ENCODE results near the gene KCNIP4.

The KCNIP4 gene

DNA sequence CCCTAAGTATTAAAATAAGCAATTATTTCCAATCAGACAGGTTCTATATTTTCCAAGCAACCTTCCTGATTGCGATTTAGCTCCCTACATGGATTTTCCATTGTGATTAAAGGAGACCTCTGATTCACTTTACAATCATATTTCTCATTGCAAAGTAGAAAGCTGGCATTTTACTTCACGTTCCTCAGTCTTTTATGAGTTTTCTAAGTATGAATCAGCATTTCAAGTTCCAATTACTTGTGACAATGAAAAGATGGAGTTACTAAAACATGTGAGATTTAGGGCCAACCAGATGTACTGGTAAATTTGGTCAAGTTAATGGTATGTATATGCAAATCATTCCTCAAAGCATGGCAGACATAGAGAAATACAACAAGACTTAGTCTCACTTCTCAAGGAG lies 206.2 kb downstream of the KCNIP4 start:
- no peak for DNase-seq (ENCODE audit: low read depth)
- TF ChIP-seq, protein P1, sequence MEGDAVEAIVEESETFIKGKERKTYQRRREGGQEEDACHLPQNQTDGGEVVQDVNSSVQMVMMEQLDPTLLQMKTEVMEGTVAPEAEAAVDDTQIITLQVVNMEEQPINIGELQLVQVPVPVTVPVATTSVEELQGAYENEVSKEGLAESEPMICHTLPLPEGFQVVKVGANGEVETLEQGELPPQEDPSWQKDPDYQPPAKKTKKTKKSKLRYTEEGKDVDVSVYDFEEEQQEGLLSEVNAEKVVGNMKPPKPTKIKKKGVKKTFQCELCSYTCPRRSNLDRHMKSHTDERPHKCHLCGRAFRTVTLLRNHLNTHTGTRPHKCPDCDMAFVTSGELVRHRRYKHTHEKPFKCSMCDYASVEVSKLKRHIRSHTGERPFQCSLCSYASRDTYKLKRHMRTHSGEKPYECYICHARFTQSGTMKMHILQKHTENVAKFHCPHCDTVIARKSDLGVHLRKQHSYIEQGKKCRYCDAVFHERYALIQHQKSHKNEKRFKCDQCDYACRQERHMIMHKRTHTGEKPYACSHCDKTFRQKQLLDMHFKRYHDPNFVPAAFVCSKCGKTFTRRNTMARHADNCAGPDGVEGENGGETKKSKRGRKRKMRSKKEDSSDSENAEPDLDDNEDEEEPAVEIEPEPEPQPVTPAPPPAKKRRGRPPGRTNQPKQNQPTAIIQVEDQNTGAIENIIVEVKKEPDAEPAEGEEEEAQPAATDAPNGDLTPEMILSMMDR (IDR thresholded peaks at IDR 0.05; ENCODE audit: low read depth, low read length, missing control alignments): no peak
- H3K4me3 ChIP-seq (ENCODE audit: low read depth, low read length): no peak overlapping the region

- H3K4me3 ChIP-seq (ENCODE audit: low read depth, low read length): no peak overlapping the region
- TF ChIP-seq, protein P1 (IDR thresholded peaks at IDR 0.05; ENCODE audit: low read depth, low read length, missing control alignments): no peak
These were observed 209.8 kb downstream of the KCNIP4 start for GRCh38 chr4:21738821-21739220.

GRCh38 chr4:21735866-21736265 lies 212.7 kb downstream of the KCNIP4 start:
- no peak for DNase-seq (ENCODE audit: low read depth)
- no peak overlapping the region for H3K4me3 ChIP-seq (ENCODE audit: low read depth, low read length)
- TF ChIP-seq, protein P1 (IDR thresholded peaks at IDR 0.05; ENCODE audit: low read depth, low read length, missing control alignments): no peak

More at GRCh38 chr4:21738821-21739220, 209.8 kb downstream of the KCNIP4 start:
- no peak for DNase-seq (ENCODE audit: low read depth)

DNA sequence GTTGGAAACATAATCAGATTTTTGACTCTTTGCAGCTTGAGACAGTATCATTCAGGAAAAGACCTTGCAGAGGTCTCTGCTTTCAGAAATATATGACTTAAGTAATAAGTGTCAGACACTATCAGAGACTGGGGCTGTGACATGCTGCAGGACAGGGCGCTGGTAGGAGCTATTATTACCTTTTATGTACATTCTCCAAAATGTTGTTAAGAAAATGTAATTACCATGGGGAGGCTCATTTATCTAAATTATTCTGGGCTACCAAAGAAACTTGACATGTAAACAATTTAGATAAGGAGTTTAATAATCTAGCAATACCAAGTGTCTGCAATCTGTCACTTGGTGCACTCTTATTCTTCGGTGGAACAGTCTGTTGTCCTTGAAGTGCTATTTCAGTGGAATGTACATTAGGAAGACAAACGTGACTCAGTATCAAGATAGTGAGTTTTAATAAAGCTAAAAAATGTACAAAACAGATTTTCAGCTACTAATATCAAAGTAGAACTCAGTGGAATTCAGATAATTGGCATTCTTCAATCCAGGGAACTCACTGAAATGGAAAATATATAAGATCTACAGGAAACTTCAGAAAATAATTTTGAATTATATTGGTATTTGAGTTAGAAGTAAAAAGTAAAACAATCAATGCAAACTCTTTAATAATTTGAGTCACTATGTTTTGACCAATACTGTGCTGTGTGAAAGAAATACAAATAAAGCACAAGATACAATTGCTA lies 214.5 kb downstream of the KCNIP4 start:
- TF ChIP-seq, protein P1 (IDR thresholded peaks at IDR 0.05; ENCODE audit: low read depth, low read length, missing control alignments): no peak
- no peak for DNase-seq (ENCODE audit: low read depth)
- no peak overlapping the region for H3K4me3 ChIP-seq (ENCODE audit: low read depth, low read length)

DNA sequence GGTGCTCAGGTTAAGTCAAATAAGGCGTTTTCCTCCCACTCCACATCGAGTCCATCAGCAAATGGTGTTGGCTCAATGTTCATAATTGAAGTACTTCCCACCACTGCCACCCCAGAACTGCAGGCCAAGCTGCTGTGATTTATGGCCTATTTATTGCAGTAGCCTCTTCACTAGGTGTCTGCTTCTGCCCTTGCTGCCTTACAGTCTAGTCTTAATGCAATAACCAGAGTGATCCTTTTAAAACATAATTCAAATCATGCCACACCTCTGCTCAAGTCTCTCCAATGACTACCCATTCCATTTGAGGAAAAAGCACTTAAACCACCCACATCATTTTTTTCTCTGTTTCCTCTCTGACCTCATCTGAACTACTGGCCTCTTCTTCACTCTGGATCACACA lies 220.3 kb downstream of the KCNIP4 start:
- TF ChIP-seq, protein P1 (IDR thresholded peaks at IDR 0.05; ENCODE audit: low read depth, low read length, missing control alignments): no peak
- no peak for DNase-seq (ENCODE audit: low read depth)
- H3K4me3 ChIP-seq (ENCODE audit: low read depth, low read length): no peak overlapping the region

- no peak for DNase-seq (ENCODE audit: low read depth)
- H3K4me3 ChIP-seq (ENCODE audit: low read depth, low read length): no peak overlapping the region
- TF ChIP-seq, protein P1 (IDR thresholded peaks at IDR 0.05; ENCODE audit: low read depth, low read length, missing control alignments): no peak
These were observed 222.2 kb downstream of the KCNIP4 start for GRCh38 chr4:21726255-21726815.
